Neural cell (in vitro differentiated cells): ENCODE data around the gene PPM1H. TPM values are rescaled to one million over a fixed set of nuclear protein-coding genes. Genes with fewer than 3 reads are reported as not detected.

Experiments used
- H2AFZ ChIP-seq: fragments of 200-600, 300-800 bp; sonication (generic), shearing (Covaris generic); 2 replicates; pipeline ENCODE4 v1.6.0; 2014; ENCODE audit warnings: low read depth, mild to moderate bottlenecking, antibody characterized with exemption, low read length, moderate library complexity
- H3F3A ChIP-seq: fragments of 200-600 bp; shearing (Covaris generic); 2 replicates; pipeline ENCODE4 v1.6.1; 2016; ENCODE audit warnings: mild to moderate bottlenecking, moderate library complexity, mixed read lengths, antibody characterized with exemption, low read length; ENCODE audit not compliant: insufficient read depth, poor library complexity, severe bottlenecking
- H3K27ac ChIP-seq: fragments of 200-600, 300-800 bp; sonication (generic), shearing (Covaris generic); 2 replicates; pipeline ENCODE4 v1.5.1; 2014; ENCODE audit warnings: mild to moderate bottlenecking, low read length, moderate library complexity
- H3K27me3 ChIP-seq: fragments of 300-800, 200-600 bp; sonication (generic), shearing (Covaris generic); 2 replicates; pipeline ENCODE4 v1.6.0; 2014; ENCODE audit warnings: mild to moderate bottlenecking, low read depth, low read length, moderate library complexity; ENCODE audit not compliant: insufficient read depth
- H3K36me3 ChIP-seq: fragments of 300-800, 200-600 bp; sonication (generic), shearing (Covaris generic); 2 replicates; pipeline ENCODE4 v1.5.1; 2014; ENCODE audit warnings: mild to moderate bottlenecking, antibody characterized with exemption, low read length, moderate library complexity; ENCODE audit not compliant: insufficient read depth
- H3K4me2 ChIP-seq: fragments of 300-800, 200-600 bp; sonication (generic), shearing (Covaris generic); 2 replicates; pipeline ENCODE4 v1.6.0; 2014; ENCODE audit warnings: mild to moderate bottlenecking, low read length
- H3K4me3 ChIP-seq: fragments of 300-800, 200-600 bp; sonication (generic), shearing (Covaris generic); 2 replicates; pipeline ENCODE4 v1.5.1; 2014; ENCODE audit warnings: mild to moderate bottlenecking, low read length, moderate library complexity
- H3K79me2 ChIP-seq: fragments of 200-600 bp; shearing (Covaris generic); replicated peaks from 2 replicates; pipeline ENCODE4 v1.6.0; 2014; ENCODE audit warnings: mild to moderate bottlenecking, low read length, moderate library complexity; ENCODE audit not compliant: insufficient read depth
- H3K9ac ChIP-seq: fragments of 300-800, 200-600 bp; sonication (generic), shearing (Covaris generic); 2 replicates; pipeline ENCODE4 v1.6.1; 2016; ENCODE audit warnings: mild to moderate bottlenecking, low read length, mixed read lengths
- H3K9me2 ChIP-seq: fragments of 200-600 bp; shearing (Covaris generic); 2 replicates; pipeline ENCODE4 v1.6.1; 2016; ENCODE audit warnings: mild to moderate bottlenecking, low read length, mixed read lengths; ENCODE audit not compliant: insufficient read depth
- H3K9me3 ChIP-seq: fragments of 200-600, 300-800 bp; sonication (generic), shearing (Covaris generic); 2 replicates; pipeline ENCODE4 v1.6.1; 2016; ENCODE audit warnings: mild to moderate bottlenecking, mixed run types, low read length, moderate library complexity, mixed read lengths
- H4K20me1 ChIP-seq: fragments of 200-600 bp; shearing (Covaris generic); 2 replicates; pipeline ENCODE4 v1.6.1; 2016; ENCODE audit warnings: mild to moderate bottlenecking, mixed run types; ENCODE audit not compliant: insufficient read depth
- EP300 ChIP-seq: fragments of 450-650 bp; conservative IDR thresholded peaks from 2 replicates; pipeline ENCODE4 v1.6.1; 2014; ENCODE audit warnings: antibody characterized with exemption, mild to moderate bottlenecking, moderate library complexity; ENCODE audit not compliant: poor library complexity, severe bottlenecking
- EZH2 ChIP-seq: fragments of 200-600, 300-800 bp; shearing (Covaris generic), sonication (generic); IDR thresholded peaks from 2 replicates; pipeline ENCODE4 v1.6.1; 2014; ENCODE audit warnings: antibody characterized with exemption, low read length, borderline replicate concordance, mild to moderate bottlenecking; ENCODE audit not compliant: insufficient read depth, poor library complexity, severe bottlenecking
- MXI1 ChIP-seq: fragments of 450-650 bp; conservative IDR thresholded peaks from 2 replicates; pipeline ENCODE4 v1.6.1; 2014; ENCODE audit warnings: antibody characterized with exemption, mild to moderate bottlenecking; ENCODE audit not compliant: poor library complexity, severe bottlenecking
- POLR2AphosphoS5 ChIP-seq: IDR thresholded peaks from 2 replicates; pipeline ENCODE4 v1.6.1; 2012
- RAD21 ChIP-seq: fragments of 450-650 bp; conservative IDR thresholded peaks from 2 replicates; pipeline ENCODE4 v1.6.1; 2014; ENCODE audit warnings: antibody characterized with exemption, mild to moderate bottlenecking, moderate library complexity
- SMC3 ChIP-seq: fragments of 450-650 bp; conservative IDR thresholded peaks from 2 replicates; pipeline ENCODE4 v1.6.1; 2014; ENCODE audit warnings: antibody characterized with exemption, mild to moderate bottlenecking, moderate library complexity; ENCODE audit not compliant: poor library complexity
- TAF1 ChIP-seq: IDR thresholded peaks from 2 replicates; pipeline ENCODE4 v1.6.1; 2012; ENCODE audit warnings: low read depth
- polyA plus RNA-seq: library from polyadenylated mRNA; depleted of rRNA; stranded (reverse); fragments of >200 nt; gene quantifications from 2 replicates; pipeline ENCODE4 v1.2.3, GENCODE V29; 2014
- TF ChIP-seq, protein P1 (sequence below): fragments of 450-650 bp; IDR thresholded peaks from 2 replicates; pipeline ENCODE4 v1.5.1; 2014; ENCODE audit warnings: antibody characterized with exemption, mild to moderate bottlenecking, moderate library complexity; ENCODE audit not compliant: poor library complexity, severe bottlenecking
- TF ChIP-seq, protein P2 (sequence below): IDR thresholded peaks from 2 replicates; pipeline ENCODE4 v1.6.1; 2012; ENCODE audit warnings: borderline replicate concordance

PPM1H gene
- polyA plus RNA-seq, 1 donor from 2014 or later, result 3.9 TPM

DNA sequence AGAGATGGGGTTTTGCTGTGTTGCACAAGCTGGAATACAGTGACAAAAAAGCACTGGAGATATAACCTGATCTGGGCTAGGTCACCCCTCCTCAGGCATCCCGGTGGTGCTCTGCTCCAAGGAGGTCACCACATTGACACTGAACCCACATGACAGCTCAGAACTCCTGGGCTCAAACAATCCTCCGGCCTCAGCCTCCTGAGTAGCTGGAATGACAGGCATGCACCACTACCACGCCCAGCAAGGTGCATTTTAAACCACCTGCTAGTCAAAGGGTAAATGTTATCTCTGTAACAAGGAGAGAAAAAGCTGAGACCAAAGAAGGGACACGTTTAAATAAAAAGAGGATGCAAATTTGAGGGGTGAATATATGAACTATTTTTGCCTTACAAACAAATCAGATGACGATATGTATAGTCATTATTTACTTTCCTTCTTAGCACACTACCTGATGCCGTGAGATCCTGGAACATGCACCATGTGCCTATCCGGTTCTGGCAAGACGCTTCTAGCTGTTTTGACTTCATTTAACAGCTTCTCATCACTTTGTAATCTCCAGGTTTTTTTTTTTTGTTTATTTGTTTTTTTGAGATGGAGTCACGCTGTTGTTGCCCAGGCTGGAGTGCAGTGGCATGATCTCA, 135.1 kb downstream of the PPM1H start:
- Histone ChIP-seq H4K20me1 (no peaks in the 10 kb centered on the region), H3F3A (no peaks in the 10 kb centered on the region), H3K36me3 (no peaks in the 10 kb centered on the region)

DNA sequence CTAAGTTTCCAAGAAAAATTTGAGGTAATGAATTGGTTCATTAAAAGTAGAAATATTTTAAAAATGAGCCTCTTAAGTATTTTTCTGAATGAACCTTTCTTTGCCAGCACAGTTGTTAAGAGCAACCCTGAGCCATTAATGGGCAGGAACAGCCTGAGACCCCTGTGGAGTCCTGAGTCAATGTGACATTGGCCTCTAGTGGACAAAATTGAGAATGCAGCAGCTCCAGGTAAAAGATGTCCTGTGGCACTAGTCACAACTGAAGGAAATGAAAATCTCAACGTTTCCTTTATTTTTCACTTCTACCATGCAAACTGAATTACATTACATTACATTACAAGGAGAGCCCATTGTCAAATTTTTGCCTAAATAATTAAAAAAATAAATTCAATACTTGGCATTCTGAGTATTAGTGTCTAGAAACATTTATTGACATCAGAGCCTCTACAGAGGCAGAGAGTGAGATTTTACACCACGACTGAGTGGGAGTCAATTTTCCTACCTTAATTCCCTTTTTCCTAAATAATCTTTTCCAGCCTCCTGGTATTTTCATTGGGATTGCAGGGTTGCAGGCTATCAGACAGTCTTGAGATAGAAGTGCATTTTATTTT, 135.7 kb downstream of the PPM1H start:
- Histone ChIP-seq H3K36me3 (no peaks in the 10 kb centered on the region), H4K20me1 (no peaks in the 10 kb centered on the region), H3K4me2 (no peak overlapping the region), H3K4me3 (no peak overlapping the region), H3K27ac (no peak overlapping the region), H3K79me2 (no peaks in the 10 kb centered on the region), H3K9me2 (no peaks in the 10 kb centered on the region), H3K9me3 (no peaks in the 10 kb centered on the region), H3K9ac (no peak overlapping the region), H2AFZ (no peak overlapping the region), H3K27me3 (no peaks in the 10 kb centered on the region), H3F3A (no peaks in the 10 kb centered on the region)
- TF ChIP-seq, protein P1, sequence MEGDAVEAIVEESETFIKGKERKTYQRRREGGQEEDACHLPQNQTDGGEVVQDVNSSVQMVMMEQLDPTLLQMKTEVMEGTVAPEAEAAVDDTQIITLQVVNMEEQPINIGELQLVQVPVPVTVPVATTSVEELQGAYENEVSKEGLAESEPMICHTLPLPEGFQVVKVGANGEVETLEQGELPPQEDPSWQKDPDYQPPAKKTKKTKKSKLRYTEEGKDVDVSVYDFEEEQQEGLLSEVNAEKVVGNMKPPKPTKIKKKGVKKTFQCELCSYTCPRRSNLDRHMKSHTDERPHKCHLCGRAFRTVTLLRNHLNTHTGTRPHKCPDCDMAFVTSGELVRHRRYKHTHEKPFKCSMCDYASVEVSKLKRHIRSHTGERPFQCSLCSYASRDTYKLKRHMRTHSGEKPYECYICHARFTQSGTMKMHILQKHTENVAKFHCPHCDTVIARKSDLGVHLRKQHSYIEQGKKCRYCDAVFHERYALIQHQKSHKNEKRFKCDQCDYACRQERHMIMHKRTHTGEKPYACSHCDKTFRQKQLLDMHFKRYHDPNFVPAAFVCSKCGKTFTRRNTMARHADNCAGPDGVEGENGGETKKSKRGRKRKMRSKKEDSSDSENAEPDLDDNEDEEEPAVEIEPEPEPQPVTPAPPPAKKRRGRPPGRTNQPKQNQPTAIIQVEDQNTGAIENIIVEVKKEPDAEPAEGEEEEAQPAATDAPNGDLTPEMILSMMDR, result peak; percentile 93
- peak; percentile 92 for TF ChIP-seq SMC3
- TF ChIP-seq RAD21, result peak; percentile 94
- TF ChIP-seq EZH2, result no peak

More for the DNA sequence above, 135.1 kb downstream of the PPM1H start:
- TF ChIP-seq RAD21, result no peak
- no peak for TF ChIP-seq POLR2AphosphoS5
- TF ChIP-seq, protein P1, result no peak
- no peak for TF ChIP-seq MXI1
- no peak for TF ChIP-seq EZH2
- TF ChIP-seq EP300, result no peak
- no peak for TF ChIP-seq SMC3
- TF ChIP-seq TAF1, result no peak
- TF ChIP-seq, protein P2, sequence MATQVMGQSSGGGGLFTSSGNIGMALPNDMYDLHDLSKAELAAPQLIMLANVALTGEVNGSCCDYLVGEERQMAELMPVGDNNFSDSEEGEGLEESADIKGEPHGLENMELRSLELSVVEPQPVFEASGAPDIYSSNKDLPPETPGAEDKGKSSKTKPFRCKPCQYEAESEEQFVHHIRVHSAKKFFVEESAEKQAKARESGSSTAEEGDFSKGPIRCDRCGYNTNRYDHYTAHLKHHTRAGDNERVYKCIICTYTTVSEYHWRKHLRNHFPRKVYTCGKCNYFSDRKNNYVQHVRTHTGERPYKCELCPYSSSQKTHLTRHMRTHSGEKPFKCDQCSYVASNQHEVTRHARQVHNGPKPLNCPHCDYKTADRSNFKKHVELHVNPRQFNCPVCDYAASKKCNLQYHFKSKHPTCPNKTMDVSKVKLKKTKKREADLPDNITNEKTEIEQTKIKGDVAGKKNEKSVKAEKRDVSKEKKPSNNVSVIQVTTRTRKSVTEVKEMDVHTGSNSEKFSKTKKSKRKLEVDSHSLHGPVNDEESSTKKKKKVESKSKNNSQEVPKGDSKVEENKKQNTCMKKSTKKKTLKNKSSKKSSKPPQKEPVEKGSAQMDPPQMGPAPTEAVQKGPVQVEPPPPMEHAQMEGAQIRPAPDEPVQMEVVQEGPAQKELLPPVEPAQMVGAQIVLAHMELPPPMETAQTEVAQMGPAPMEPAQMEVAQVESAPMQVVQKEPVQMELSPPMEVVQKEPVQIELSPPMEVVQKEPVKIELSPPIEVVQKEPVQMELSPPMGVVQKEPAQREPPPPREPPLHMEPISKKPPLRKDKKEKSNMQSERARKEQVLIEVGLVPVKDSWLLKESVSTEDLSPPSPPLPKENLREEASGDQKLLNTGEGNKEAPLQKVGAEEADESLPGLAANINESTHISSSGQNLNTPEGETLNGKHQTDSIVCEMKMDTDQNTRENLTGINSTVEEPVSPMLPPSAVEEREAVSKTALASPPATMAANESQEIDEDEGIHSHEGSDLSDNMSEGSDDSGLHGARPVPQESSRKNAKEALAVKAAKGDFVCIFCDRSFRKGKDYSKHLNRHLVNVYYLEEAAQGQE, result no peak
- Histone ChIP-seq H3K79me2 (no peaks in the 10 kb centered on the region), H3K9me2 (no peaks in the 10 kb centered on the region), H2AFZ (no peak overlapping the region), H3K9ac (no peak overlapping the region), H3K4me3 (no peak overlapping the region), H3K9me3 (no peaks in the 10 kb centered on the region), H3K27ac (no peak overlapping the region), H3K4me2 (no peak overlapping the region), H3K27me3 (no peaks in the 10 kb centered on the region)
